Measurements from ENCODE around the gene CAMTA1.

DNA sequence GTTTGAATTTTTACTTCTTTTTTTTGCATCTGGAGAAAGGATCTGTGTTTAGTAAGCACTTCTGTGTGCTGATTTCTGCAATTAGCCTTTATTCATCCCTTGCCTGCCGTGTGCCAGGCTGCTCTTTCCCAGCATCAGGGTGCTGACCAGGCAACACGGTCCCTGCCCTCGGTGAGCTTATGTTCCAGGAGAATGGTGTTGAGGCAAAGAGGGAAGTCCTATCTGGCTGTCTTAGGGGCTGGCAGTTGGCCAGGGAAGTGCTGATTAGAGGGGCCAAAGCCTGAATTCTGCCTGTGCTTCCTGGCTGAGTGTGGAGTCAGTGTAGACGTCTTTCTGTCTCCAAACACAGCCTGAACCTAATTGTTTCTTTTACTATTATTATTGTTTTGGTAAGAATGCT, 187.1 kb downstream of the CAMTA1 start:
- TF ChIP-seq, protein P1, sequence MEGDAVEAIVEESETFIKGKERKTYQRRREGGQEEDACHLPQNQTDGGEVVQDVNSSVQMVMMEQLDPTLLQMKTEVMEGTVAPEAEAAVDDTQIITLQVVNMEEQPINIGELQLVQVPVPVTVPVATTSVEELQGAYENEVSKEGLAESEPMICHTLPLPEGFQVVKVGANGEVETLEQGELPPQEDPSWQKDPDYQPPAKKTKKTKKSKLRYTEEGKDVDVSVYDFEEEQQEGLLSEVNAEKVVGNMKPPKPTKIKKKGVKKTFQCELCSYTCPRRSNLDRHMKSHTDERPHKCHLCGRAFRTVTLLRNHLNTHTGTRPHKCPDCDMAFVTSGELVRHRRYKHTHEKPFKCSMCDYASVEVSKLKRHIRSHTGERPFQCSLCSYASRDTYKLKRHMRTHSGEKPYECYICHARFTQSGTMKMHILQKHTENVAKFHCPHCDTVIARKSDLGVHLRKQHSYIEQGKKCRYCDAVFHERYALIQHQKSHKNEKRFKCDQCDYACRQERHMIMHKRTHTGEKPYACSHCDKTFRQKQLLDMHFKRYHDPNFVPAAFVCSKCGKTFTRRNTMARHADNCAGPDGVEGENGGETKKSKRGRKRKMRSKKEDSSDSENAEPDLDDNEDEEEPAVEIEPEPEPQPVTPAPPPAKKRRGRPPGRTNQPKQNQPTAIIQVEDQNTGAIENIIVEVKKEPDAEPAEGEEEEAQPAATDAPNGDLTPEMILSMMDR (conservative IDR thresholded peaks at IDR 0.05; ENCODE audit: low read length) = no peak
- no peak for TF ChIP-seq EZH2phosphoT487 (IDR thresholded peaks at IDR 0.05; ENCODE audit: borderline replicate concordance, low read depth, low read length)
